Measurements from ENCODE around the gene ECT2.
"Not testable (repeated sequence)": the region's sequence is repeated elsewhere in the genome, so short reads cannot be mapped to it uniquely, and the experiment has no call there.

Gene ECT2

GRCh38 chr3:172859041-172859440, 108.5 kb downstream of the ECT2 start:
- DNase-seq (ENCODE audit: low read depth): no peak

- not testable (repeated sequence) for DNase-seq (ENCODE audit: low read depth)
Observed at GRCh38 chr3:172866726-172867350, 116.3 kb downstream of the ECT2 start.

GRCh38 chr3:172868582-172869200, 118.2 kb downstream of the ECT2 start:
- no peak for DNase-seq (ENCODE audit: low read depth)

- DNase-seq (ENCODE audit: low read depth): no peak
Observed at GRCh38 chr3:172869368-172869771, 118.8 kb downstream of the ECT2 start.

- DNase-seq (ENCODE audit: low read depth): no peak
Observed at GRCh38 chr3:172869784-172870518, 119.4 kb downstream of the ECT2 start.
